DMS 273 treated with DMSO at 0.1 percent for 48 hours (cell line): ENCODE results near the gene LSR.
"Not testable (repeated sequence)": the region's sequence is repeated elsewhere in the genome, so short reads cannot be mapped to it uniquely, and the experiment has no call there.

Experiments used
- DNase-seq: peaks from one replicate; lab custom pipeline; 2025; lab: John Stamatoyannopoulos, UW

The LSR gene

DNA sequence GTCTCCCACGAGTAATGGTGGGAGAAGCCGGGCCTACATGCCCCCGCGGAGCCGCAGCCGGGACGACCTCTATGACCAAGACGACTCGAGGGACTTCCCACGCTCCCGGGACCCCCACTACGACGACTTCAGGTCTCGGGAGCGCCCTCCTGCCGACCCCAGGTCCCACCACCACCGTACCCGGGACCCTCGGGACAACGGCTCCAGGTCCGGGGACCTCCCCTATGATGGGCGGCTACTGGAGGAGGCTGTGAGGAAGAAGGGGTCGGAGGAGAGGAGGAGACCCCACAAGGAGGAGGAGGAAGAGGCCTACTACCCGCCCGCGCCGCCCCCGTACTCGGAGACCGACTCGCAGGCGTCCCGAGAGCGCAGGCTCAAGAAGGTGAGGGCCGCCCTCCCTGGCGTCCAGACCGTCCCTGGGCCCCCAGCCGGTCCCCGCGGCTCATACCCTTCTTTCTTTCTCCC is 18.6 kb downstream of the LSR start:
- no peak for DNase-seq

- DNase-seq: no peak
Observed at GRCh38 chr19:35267818-35268535, 19.2 kb downstream of the LSR start.

- DNase-seq: peak; percentile 25
Observed at GRCh38 chr19:35268536-35269437, 20.0 kb downstream of the LSR start, which contains the start of gene USF2. Gene USF2 (plus strand): TSS chr19:35268962. CDS start chr19:35269102, 140 bp downstream.

- peak; percentile 33 for DNase-seq
Observed at GRCh38 chr19:35269438-35270117, 20.8 kb downstream of the LSR start.

GRCh38 chr19:35270381-35270811 is 21.6 kb downstream of the LSR start:
- DNase-seq: no peak

DNA sequence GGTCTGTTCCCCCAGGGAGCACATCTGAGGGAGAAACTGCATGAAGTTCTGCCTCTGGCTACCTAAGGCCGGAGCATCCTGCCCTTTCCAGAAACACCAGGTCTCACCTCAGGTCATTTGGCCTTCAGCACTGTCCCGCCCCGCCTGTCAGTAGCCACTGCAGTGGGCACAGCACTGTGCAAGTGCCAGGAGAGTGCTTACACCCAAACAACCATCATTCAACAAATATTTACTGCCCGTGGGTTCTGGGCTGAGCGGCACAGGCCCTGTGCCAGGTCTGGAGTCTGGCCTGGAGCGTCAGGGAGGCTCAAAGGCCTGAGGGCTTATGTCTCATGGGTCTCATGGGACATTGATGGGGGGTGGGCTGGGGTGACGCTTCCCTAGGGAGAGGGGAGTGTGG is 22.7 kb downstream of the LSR start:
- no peak for DNase-seq

DNA sequence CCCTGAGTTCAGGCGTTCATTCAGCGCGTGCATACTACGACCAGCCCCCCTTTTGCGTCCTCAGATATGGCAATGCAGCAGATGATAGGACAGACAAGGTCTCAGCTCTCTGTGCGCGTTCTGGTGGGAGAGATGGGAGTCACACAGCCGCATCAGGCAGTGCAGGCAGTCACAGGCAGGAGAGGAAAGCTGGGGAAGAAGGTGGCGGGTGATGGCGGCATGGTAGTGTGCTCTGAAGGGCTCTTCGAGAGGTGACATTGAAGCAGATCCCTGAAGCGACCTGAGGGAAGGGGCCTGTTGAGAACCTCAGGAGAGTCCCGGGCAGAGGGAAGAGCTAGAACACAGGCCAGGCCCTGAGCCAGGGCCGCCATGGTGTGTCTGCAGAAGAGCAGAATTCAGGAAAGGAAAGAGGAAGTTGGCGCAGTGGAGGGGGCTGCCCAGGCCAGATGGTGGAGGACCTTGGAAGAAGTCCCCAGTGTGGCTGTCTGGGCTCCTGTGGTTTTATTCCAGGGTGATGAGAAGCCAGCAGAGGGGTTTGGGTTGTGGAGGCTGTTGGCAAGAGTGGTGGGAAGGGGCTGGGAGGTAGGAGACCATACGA is 23.4 kb downstream of the LSR start:
- no peak for DNase-seq

GRCh38 chr19:35272954-35273649 is 24.3 kb downstream of the LSR start:
- DNase-seq: no peak

DNA sequence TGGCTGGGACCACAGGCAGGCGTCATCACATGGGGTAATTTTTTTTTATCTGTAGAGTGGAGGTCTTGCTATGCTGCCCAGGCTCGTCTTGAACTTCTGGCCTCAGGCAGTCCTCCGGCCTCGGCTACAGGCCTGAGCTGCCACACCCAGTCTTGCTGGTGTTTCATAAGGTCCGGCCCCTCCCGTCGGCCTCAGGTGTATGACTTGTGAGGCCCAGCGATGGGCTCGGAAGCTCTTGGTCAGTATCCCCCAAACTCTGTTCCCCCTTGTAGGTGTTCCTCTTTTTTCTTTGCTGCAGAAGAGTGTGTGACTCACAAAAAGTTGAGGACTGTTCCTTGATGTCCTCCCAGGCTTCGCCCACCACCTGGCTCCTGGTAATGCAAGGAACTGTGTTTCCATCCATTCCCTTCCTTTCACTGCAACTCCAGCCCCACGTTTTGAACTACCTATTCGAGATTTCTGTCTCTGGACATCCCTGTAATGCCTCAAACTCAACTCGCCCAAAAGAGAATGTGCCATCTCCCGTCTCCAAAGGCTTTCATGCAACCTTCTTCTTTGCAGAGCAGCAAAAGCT is 25.0 kb downstream of the LSR start:
- DNase-seq: no peak

- no peak for DNase-seq
Observed at GRCh38 chr19:35274323-35274722, 25.5 kb downstream of the LSR start.

DNA sequence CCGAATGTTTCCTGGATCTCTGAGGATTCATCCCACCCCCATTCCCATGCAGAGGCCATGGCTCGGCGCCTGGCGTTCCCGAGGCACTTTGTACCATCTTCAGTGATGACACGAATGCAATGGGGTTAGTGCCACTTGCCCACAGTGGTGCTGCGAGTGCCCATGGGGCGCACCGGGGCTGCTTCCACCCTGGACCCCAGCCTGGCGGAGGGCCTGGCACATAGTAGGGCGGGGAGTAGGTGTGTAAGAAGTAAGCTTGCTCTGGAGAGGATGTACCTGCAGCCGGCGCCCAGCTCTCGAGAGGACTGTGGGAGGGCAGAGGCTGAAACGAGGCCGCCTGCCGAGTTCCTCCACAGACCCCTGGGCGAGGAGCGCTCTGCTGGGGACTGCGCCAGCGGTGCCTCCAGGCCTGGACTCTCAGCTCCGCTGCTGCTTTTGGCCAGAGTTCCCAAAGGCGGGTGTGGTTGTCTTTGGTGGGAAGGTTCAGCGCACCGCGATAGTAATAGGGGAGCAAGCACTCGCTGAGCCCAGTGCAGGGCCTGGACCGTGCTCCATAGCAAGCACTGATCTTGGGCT is 28.0 kb downstream of the LSR start:
- DNase-seq: no peak

GRCh38 chr19:35278578-35279284 is 29.9 kb downstream of the LSR start:
- DNase-seq: no peak

DNA sequence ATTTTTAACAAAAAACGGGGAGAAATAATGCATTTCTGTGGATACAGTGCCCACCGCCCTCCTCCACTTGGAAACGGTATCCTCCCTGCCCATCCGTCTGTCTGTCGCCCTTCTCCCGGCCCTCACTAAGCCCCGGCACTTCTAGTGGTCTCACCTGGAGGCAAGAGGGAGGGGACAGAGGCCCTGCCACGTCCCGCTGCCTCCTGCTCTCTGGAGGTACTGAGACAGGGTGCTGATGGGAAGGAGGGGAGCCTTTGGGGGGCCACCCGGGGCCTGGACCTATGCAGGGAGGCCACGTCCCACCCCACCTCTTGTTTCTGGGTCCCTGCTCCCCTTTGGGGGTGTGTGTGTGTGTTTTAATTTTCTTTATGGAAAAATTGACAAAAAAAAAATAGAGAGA is 30.6 kb downstream of the LSR start:
- no peak for DNase-seq

GRCh38 chr19:35279985-35280821 is 31.4 kb downstream of the LSR start:
- DNase-seq: peak; percentile 13

GRCh38 chr19:35281303-35281702 is 32.5 kb downstream of the LSR start:
- DNase-seq: no peak

DNA sequence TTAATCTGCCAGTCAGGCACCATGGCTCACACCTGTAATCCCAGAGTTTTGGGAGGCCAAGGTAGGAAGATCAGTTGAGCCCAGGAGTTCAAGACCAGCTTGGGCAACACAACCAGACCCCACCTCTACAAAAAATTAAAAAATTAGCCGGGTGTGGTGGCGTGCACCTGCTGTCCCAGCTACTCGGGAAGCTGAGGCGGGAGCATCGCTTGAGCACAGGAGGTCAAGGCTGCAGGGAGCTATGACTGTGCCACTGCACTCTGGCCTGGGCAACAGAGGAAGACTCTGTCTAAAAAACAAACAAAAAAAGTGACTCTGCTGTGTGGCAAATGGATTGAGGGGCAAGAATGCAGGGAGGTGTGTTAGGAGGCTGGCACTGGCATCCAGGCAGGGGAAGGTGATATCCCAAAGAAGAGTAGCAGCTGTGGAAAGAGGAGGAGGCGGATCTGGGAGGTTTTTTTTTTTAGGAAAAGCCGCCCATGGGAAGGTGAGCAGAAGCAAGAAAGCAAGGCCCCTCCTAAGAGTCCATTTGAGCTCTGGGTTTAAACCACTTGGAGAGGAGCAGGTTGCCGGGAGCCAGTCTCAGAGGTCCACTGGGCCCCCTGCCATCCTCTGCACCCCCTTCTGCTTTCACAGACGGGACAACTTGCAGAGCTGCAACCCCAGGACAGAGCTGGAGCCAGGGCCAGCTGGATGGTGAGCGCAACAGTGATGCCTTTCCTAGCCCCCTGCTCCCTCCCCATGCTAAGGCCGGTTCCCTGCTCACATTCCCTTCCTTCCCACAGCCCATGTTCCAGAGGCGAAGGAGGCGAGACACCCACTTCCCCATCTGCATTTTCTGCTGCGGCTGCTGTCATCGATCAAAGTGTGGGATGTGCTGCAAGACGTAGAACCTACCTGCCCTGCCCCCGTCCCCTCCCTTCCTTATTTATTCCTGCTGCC is 35.6 kb downstream of the LSR start:
- no peak for DNase-seq

- no peak for DNase-seq
Observed at GRCh38 chr19:35285095-35285449, 36.3 kb downstream of the LSR start.

- not testable (repeated sequence) for DNase-seq
Observed at GRCh38 chr19:35285465-35285864, 36.7 kb downstream of the LSR start.
